HG03575 (cell line): ENCODE results near the gene CAMTA1.

Experiments used
- ATAC-seq: cut with Tn5 transposase; IDR thresholded peaks from one replicate; pipeline ENCODE4 v1.9.1; 2021; ENCODE audit not compliant: unreplicated experiment, insufficient number of reproducible peaks, low FRiP score; ENCODE audit errors: extremely low read depth

The CAMTA1 gene

DNA sequence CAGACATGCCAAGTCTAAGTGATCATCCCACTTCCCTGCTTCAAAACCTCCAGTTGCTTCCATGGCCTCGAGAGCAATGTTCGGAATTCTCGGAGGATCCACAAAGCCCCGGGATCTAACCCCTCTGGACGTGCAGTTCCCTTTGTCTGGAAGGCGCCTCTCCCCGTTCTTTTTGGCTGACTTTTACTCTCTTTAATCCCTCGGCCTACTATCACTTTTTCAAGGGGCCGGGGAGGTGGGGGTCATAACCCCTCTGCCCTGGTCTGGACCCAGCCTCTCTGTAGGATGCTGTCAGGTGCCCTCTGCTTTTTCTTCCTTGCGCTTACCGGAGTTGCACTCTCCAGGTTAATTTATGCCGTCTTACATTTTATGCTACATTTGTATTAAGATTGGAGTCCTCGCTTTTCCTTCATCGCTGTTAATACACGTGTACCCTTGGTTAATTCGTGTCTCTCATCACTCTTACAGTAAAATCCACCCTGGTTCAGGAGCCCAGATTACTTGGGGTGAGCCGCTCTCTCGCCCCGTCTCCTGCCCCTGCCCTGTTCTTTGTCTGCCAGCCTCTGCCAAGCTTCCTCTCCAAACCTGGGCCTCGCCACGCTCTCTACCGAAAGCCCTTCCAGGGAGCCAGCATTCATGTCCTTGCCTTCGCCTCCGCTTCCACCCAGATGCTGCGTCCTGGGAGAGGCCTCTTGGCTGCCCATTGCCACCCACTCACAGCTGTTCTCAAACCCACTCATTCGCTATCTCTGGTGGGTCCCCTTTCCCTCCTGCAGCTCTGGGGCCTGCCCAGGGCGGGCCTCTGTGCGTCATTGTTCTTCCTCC lies 448.6 kb downstream of the CAMTA1 start:
- no peak for ATAC-seq

DNA sequence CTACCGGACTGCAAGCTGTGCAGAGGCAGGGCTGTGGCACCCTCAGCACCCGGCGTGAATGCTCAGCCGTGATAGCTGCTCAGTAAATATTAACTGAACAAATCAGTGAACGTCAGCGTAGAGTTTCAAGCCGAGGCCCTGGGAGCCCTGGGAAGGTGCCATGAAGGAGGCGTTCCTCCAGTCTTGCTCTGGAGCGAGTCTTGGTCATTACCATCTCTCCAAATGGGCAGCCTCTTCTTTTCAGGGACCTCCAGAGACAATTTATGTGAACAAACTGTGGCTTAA lies 449.2 kb downstream of the CAMTA1 start:
- no peak for ATAC-seq

- no peak for ATAC-seq
These were observed 450.7 kb downstream of the CAMTA1 start for GRCh38 chr1:7235871-7236517.

DNA sequence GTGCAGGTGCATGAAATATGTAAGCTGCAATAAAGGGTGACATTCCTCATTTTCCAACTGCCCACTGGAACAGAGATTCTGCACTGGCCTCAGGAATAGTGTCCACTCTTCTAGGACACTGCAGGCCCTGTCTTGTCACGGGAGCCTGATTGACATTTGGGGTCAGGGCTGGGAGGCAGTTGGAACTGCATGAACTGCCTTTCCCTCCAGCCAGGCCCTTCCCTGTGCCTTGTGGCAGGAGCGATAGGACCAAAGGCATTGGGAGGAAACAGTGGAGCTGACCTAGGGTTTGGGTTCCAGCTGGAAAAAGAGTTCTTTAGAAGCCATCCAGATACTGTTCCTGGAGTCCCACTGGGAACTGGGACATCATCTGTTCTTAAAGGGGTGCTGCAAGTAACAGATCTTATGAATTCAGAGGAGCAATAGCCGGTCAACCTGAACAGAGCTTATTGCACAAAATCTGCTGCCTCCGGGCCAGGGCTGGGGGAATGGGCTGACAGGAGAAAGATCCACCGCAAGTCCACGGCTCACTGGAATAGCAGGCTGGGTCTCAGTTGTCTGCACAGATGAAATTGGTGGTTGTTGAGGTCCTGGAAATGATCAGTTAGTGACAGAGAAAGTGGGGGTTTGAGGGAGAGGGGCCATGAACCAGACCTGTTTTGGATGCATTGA lies 451.7 kb downstream of the CAMTA1 start:
- no peak for ATAC-seq

GRCh38 chr1:7247158-7247557 lies 461.9 kb downstream of the CAMTA1 start:
- ATAC-seq = no peak

- no peak for ATAC-seq
These were observed 462.7 kb downstream of the CAMTA1 start for GRCh38 chr1:7247791-7248548.

GRCh38 chr1:7248549-7249199 lies 463.4 kb downstream of the CAMTA1 start:
- no peak for ATAC-seq

DNA sequence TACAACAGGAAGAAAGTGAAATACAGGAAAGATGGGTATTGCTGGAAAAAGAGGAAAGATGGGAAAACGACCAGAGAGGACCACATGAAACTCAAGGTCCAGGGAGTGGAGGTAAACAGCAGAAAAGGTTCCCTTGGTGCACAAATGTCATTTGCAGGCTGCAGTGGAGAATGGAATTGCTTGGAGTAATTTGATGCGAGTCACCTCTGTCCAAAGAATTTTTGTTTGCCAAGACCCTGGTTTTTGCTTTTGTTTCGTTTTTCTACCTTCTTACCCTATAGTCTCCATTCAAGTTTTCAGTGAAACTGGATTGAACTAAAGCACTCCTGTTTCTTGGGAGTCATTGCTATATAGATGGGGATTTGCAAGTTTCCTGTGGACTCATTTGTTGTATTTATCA lies 464.3 kb downstream of the CAMTA1 start:
- ATAC-seq = no peak

DNA sequence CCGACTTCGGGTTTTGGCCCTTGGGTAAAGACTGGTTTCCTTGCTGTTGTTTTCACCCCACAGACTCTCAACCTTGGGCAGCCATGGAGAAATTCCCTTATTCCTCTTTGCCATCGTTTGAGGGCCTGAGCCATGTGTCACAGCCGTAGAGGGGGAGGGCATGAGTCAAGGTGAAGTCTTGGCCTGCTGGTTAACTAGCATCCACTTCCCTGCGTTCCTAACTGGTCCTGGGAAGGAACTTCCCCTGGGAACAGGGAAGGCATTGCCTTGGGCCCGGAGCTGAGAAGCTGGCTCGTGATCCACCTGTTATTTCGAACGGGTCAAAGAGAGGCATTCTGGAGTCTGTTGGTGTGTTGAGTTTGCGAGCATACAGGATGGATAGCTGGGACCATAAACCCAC lies 464.9 kb downstream of the CAMTA1 start:
- no peak for ATAC-seq

GRCh38 chr1:7250597-7251453 lies 465.6 kb downstream of the CAMTA1 start:
- ATAC-seq = no peak

GRCh38 chr1:7251454-7251800 lies 466.2 kb downstream of the CAMTA1 start:
- no peak for ATAC-seq

- no peak for ATAC-seq
These were observed 467.3 kb downstream of the CAMTA1 start for GRCh38 chr1:7252411-7253117.

GRCh38 chr1:7253118-7253480 lies 467.8 kb downstream of the CAMTA1 start:
- no peak for ATAC-seq

DNA sequence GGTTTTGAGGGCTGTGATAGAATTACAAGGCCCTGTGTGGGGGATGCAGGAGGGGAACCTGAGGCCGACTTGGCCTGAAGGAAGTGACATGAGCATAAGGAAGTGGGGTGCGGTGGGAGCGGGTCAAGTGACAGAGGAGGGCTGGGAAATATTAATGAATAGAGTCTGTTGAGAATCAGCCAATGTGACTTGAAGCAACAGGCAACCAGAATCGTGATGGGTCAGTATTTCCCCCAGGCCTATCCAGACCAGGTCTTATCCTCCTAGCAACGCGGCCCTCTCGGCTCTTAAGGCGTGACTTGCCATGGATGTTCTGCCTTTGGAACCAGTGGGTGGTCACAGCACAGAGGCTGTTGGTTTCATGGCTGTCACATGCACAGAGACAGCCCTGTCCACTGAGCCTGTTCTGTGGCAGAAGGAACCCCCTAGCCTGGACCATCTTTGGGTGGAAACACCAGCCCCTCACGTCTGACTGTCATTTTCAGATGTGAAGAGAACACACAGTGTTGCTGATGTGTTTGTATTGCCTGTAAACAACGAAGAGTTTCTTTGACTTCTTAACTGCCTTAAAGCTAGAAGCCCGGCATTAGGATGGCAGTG lies 468.8 kb downstream of the CAMTA1 start:
- no peak for ATAC-seq

DNA sequence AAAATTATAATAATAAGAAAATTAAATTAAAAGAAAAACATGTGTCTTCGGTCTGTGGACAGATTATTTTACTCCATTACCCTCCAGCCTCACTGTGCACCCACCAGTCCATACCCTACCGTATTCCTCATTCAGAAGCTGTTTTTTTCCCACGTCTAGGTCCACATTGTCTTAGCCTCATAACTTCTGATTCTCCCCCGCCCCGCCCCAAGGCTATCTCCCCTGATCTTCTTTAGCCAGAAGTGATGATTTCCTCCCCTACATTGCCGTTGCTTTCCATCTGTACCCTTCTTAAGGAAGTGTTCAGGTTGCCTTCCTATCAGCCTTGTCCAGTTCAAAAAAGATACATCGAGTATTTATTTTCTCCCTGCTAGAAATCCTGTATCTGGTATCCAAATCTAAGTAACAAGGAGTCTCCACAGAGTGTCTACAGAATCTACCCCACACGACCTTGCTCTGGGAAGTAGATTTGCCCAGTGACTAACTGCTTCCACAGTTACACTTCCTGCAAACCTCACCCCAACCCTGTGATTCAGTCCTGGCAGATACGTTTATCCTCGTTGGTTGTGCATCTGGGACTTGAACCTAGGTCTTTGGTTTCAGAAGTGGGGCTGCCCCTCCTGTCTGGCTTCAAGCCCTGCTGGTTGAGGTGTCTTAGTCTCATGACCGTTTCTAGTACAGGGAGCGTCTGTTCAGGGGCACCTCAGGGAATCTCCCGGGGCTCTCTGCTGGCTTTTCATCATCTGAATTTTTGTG lies 470.2 kb downstream of the CAMTA1 start:
- no peak for ATAC-seq

DNA sequence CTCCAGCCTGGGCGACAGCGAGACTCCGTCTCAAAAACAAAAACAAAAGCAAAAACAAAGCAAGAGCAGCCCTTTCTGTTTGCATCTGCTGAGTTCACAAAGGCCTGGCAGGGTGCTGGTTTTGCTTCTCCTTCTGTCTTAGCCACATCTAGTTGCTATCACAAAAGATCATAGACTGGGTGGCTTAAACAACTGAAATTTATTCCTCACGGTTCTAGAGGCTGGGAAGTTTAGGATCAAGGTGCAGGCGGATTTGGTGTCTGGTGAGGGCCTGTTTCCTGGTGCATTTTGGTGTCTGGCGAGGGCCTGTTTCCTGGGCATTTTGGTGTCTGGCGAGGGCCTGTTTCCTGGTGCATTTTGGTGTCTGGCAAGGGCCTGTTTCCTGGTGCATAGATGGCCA lies 471.3 kb downstream of the CAMTA1 start:
- ATAC-seq = no peak

- ATAC-seq = no peak
These were observed 472.0 kb downstream of the CAMTA1 start for GRCh38 chr1:7257225-7257624.
